Smooth muscle cell of the brain vasculature (primary cell): ENCODE data around the gene CLMN.

ENCODE experiments used
- DNase-seq: peaks from one replicate; pipeline ENCODE4 v3.0.0-alpha.2; 2012; ENCODE audit warnings: low read depth, low spot score

CLMN gene

GRCh38 chr14:95319312-95320077 lies at the start of gene CLMN:
CLMN (minus strand) TSS chr14:95319908; CDS start chr14:95319792, 116 bp downstream.
- no peak for DNase-seq

- DNase-seq, result no peak
These were observed 45.7 kb upstream of the CLMN start for GRCh38 chr14:95365401-95365800.

- DNase-seq, result no peak
These were observed 44.9 kb upstream of the CLMN start for GRCh38 chr14:95364481-95365209.

- DNase-seq, result no peak
These were observed 43.8 kb upstream of the CLMN start for GRCh38 chr14:95363468-95363954.

- DNase-seq, result no peak
These were observed 42.4 kb upstream of the CLMN start for GRCh38 chr14:95362138-95362494.

- DNase-seq, result no peak
These were observed 41.8 kb upstream of the CLMN start for GRCh38 chr14:95361373-95362137.

- no peak for DNase-seq
These were observed 41.1 kb upstream of the CLMN start for GRCh38 chr14:95360828-95361227.

GRCh38 chr14:95359994-95360826 lies 40.5 kb upstream of the CLMN start:
- no peak for DNase-seq

- DNase-seq, result no peak
These were observed 36.6 kb upstream of the CLMN start for GRCh38 chr14:95356245-95356869.

- no peak for DNase-seq
These were observed 35.7 kb upstream of the CLMN start for GRCh38 chr14:95355422-95355821.

GRCh38 chr14:95354834-95355233 lies 35.1 kb upstream of the CLMN start:
- DNase-seq, result no peak

GRCh38 chr14:95353664-95354063 lies 34.0 kb upstream of the CLMN start:
- DNase-seq, result no peak

- no peak for DNase-seq
These were observed 33.3 kb upstream of the CLMN start for GRCh38 chr14:95353007-95353406.

GRCh38 chr14:95352481-95352880 lies 32.8 kb upstream of the CLMN start:
- no peak for DNase-seq

GRCh38 chr14:95349241-95349640 lies 29.5 kb upstream of the CLMN start:
- DNase-seq, result no peak

- no peak for DNase-seq
These were observed 28.8 kb upstream of the CLMN start for GRCh38 chr14:95348395-95349080.

GRCh38 chr14:95346820-95347219 lies 27.1 kb upstream of the CLMN start:
- no peak for DNase-seq

GRCh38 chr14:95346266-95346665 lies 26.6 kb upstream of the CLMN start:
- no peak for DNase-seq

- DNase-seq, result no peak
These were observed 25.3 kb upstream of the CLMN start for GRCh38 chr14:95345032-95345431.

GRCh38 chr14:95344536-95344935 lies 24.8 kb upstream of the CLMN start:
- no peak for DNase-seq
